ENCODE results near the gene CD82.

Gene CD82

DNA sequence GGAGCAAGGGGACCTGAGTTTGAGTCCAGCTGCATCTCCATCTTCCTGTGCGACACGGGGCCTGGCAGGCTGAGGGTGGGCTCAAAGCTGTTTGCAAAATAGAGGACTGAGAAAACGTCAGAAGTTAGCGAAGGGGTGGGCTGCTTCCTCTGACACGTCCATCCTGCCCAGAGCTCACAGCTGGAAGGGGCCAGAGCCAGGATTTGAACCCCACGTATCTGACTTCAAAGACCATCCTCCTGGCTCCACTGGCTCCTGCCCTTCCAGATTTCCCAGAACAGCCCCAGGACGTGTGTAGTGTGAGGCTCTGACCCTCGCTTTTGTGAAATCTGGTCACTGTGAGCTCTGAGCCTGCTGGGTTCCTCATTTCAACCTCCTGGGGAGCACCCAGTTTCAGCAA is 56.3 kb downstream of the CD82 start:
- Histone ChIP-seq H3K27ac (ENCODE audit: low read depth, low read length) (no peak overlapping the region), H3K27me3 (ENCODE audit: control insufficient read depth, low read length) (no peaks in the 10 kb centered on the region), H3K4me2 (ENCODE audit: low read length) (no peak overlapping the region), H3K36me3 (ENCODE audit: control insufficient read depth, low read length) (no peaks in the 10 kb centered on the region), H4K20me1 (ENCODE audit: control insufficient read depth, insufficient read depth, low read depth, low read length) (no peaks in the 10 kb centered on the region), H3K9me2 (replicated peaks; ENCODE audit: control insufficient read depth, low read length) (no peaks in the 10 kb centered on the region), H3K4me1 (ENCODE audit: control insufficient read depth, low read length) (0 out of 2 replicates have a peak, but pooled peaks cover 3% of the 10 kb centered on the region), H3K4me3 (ENCODE audit: low read length) (no peak overlapping the region), H3K79me2 (ENCODE audit: control insufficient read depth, low read length) (no peaks in the 10 kb centered on the region), H3F3A (ENCODE audit: control insufficient read depth, insufficient read depth) (no peaks in the 10 kb centered on the region), H3K9me3 (ENCODE audit: control insufficient read depth, insufficient read depth, low read length) (no peaks in the 10 kb centered on the region)
- TF ChIP-seq, protein P1, sequence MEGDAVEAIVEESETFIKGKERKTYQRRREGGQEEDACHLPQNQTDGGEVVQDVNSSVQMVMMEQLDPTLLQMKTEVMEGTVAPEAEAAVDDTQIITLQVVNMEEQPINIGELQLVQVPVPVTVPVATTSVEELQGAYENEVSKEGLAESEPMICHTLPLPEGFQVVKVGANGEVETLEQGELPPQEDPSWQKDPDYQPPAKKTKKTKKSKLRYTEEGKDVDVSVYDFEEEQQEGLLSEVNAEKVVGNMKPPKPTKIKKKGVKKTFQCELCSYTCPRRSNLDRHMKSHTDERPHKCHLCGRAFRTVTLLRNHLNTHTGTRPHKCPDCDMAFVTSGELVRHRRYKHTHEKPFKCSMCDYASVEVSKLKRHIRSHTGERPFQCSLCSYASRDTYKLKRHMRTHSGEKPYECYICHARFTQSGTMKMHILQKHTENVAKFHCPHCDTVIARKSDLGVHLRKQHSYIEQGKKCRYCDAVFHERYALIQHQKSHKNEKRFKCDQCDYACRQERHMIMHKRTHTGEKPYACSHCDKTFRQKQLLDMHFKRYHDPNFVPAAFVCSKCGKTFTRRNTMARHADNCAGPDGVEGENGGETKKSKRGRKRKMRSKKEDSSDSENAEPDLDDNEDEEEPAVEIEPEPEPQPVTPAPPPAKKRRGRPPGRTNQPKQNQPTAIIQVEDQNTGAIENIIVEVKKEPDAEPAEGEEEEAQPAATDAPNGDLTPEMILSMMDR (IDR thresholded peaks at IDR 0.05; ENCODE audit: low read depth, low read length, poor library complexity, severe bottlenecking) = no peak
- no peak for TF ChIP-seq EZH2phosphoT487 (IDR thresholded peaks at IDR 0.05; ENCODE audit: borderline replicate concordance, low read length)

DNA sequence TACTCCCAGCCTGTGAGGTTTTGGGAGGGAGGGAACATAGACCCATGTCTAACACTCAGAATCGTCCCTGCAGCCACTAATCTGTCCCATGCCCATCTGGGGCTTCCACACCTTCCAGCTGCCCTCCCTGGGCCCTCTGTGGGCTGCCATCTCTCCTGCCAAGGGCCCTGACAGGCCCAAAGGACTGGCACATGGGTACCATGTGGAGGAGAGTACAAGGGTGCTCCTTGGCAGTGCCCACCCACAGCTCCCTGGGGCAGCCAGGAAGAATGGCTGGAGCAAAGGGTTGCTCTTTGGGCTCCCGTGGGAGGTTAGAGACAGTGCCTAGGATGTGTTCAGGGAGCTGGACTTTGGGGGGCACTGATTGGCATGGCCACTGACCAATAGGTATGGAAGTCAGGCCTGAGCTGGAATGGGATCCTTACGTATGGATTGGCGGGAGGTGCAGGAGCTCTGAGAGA is 56.8 kb downstream of the CD82 start:
- Histone ChIP-seq H3K4me3 (ENCODE audit: low read length) (no peak overlapping the region), H3K27me3 (ENCODE audit: control insufficient read depth, low read length) (no peaks in the 10 kb centered on the region), H3K4me2 (ENCODE audit: low read length) (no peak overlapping the region), H3K9me3 (ENCODE audit: control insufficient read depth, insufficient read depth, low read length) (no peaks in the 10 kb centered on the region), H3K27ac (ENCODE audit: low read depth, low read length) (no peak overlapping the region), H3K4me1 (ENCODE audit: control insufficient read depth, low read length) (0 out of 2 replicates have a peak, but pooled peaks cover 3% of the 10 kb centered on the region), H3K79me2 (ENCODE audit: control insufficient read depth, low read length) (no peaks in the 10 kb centered on the region), H3F3A (ENCODE audit: control insufficient read depth, insufficient read depth) (no peaks in the 10 kb centered on the region), H3K9me2 (replicated peaks; ENCODE audit: control insufficient read depth, low read length) (no peaks in the 10 kb centered on the region), H3K36me3 (ENCODE audit: control insufficient read depth, low read length) (no peaks in the 10 kb centered on the region), H4K20me1 (ENCODE audit: control insufficient read depth, insufficient read depth, low read depth, low read length) (no peaks in the 10 kb centered on the region)
- TF ChIP-seq, protein P1 (IDR thresholded peaks at IDR 0.05; ENCODE audit: low read depth, low read length, poor library complexity, severe bottlenecking) = no peak
- no peak for TF ChIP-seq EZH2phosphoT487 (IDR thresholded peaks at IDR 0.05; ENCODE audit: borderline replicate concordance, low read length)

DNA sequence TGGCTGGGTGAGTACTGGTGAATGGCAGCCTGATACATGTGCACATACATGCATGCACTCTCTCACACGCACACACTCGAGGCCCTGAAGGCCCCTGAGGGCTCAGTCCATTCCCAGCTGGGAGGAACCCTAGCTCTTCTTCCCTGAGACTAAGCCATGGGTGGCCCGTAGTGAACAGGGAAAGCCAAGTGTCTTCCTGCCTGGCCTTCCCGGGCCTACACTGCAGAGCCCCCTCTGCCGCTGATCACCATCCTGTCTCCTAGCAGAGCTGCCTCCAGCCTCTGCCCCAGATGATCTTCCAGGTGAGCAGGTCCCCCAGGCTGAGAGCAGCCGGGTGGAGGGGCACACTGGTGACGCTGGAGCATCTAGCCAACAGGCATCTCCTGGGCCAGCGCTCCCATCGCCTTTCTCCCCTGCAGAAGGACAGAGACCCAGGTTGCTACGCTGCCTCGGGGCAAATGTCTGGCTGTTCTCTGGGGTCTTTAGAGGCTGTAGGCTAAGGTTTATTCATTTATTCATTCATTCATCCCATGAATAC is 57.3 kb downstream of the CD82 start:
- Histone ChIP-seq H3K4me2 (ENCODE audit: low read length) (no peak overlapping the region), H4K20me1 (ENCODE audit: control insufficient read depth, insufficient read depth, low read depth, low read length) (no peaks in the 10 kb centered on the region), H3K4me1 (ENCODE audit: control insufficient read depth, low read length) (0 out of 2 replicates have a peak, but pooled peaks cover 3% of the 10 kb centered on the region), H3K79me2 (ENCODE audit: control insufficient read depth, low read length) (no peaks in the 10 kb centered on the region), H3K4me3 (ENCODE audit: low read length) (no peak overlapping the region), H3F3A (ENCODE audit: control insufficient read depth, insufficient read depth) (no peaks in the 10 kb centered on the region), H3K36me3 (ENCODE audit: control insufficient read depth, low read length) (no peaks in the 10 kb centered on the region), H3K27ac (ENCODE audit: low read depth, low read length) (no peak overlapping the region), H3K9me2 (replicated peaks; ENCODE audit: control insufficient read depth, low read length) (no peaks in the 10 kb centered on the region), H3K27me3 (ENCODE audit: control insufficient read depth, low read length) (peaks cover 4% of the 10 kb centered on the region; the same call in 1 of the 2 replicates), H3K9me3 (ENCODE audit: control insufficient read depth, insufficient read depth, low read length) (no peaks in the 10 kb centered on the region)
- TF ChIP-seq, protein P1 (IDR thresholded peaks at IDR 0.05; ENCODE audit: low read depth, low read length, poor library complexity, severe bottlenecking) = no peak
- TF ChIP-seq EZH2phosphoT487 (IDR thresholded peaks at IDR 0.05; ENCODE audit: borderline replicate concordance, low read length) = no peak

Measured in DOHH2 (cell line).